ENCODE measurements around the gene PKHD1. TPM values are rescaled to one million over a fixed set of nuclear protein-coding genes. Genes with fewer than 3 reads are reported as not detected.

PKHD1 gene
- total RNA-seq, 2 donors from 2014 or later = 0.20 TPM

- H3K4me3 Mint-ChIP-seq = no peak overlapping the region
- WGBS, 2 experiments (ENCODE audit: insufficient coverage in 1 of 2, insufficient read length in 1 of 2) = 67 to 93% methylated on average over 1 to 2 of the region's 2 CpGs
- no peak overlapping the region for H3K27ac Mint-ChIP-seq
- Histone ChIP-seq H3K4me3 (ENCODE audit: low read length) (no peak overlapping the region), H3K9me3 (ENCODE audit: control insufficient read depth, low read length) (no peaks in the 10 kb centered on the region), H3K27ac (ENCODE audit: low read depth, low read length) (no peak overlapping the region), H3K9ac (ENCODE audit: extremely low read depth, low read length, poor library complexity, severe bottlenecking) (no peak overlapping the region), H3K36me3 (ENCODE audit: control insufficient read depth, insufficient read depth, low read length) (no peaks in the 10 kb centered on the region), H3K27me3 (ENCODE audit: control insufficient read depth, insufficient read depth, low read length, poor library complexity, severe bottlenecking) (no peaks in the 10 kb centered on the region), H3K4me1 (ENCODE audit: control insufficient read depth, insufficient read depth, low read length) (peaks cover 6% of the 10 kb centered on the region)
- H3K36me3 Mint-ChIP-seq (ENCODE audit: low read depth) = no peaks in the 10 kb centered on the region
- peaks cover 38% of the 10 kb centered on the region for H3K4me1 Mint-ChIP-seq
- no peaks in the 10 kb centered on the region for H3K27me3 Mint-ChIP-seq (ENCODE audit: insufficient read depth)
- TF ChIP-seq CTCF (conservative IDR thresholded peaks at IDR 0.05) = no peak
- DNase-seq = no peak
- no peaks in the 10 kb centered on the region for H3K9me3 Mint-ChIP-seq
Measured at GRCh38 chr6:52074155-52074554, 13.3 kb downstream of the PKHD1 start.

GRCh38 chr6:52065621-52066020 lies 21.8 kb downstream of the PKHD1 start:
- H3K4me1 Mint-ChIP-seq = peaks cover 11% of the 10 kb centered on the region
- H3K27ac ChIP-seq (ENCODE audit: low read depth, low read length) = no peak overlapping the region
- H3K4me1 ChIP-seq (ENCODE audit: control insufficient read depth, insufficient read depth, low read length) = no peaks in the 10 kb centered on the region
- H3K9me3 ChIP-seq (ENCODE audit: control insufficient read depth, low read length) = no peaks in the 10 kb centered on the region
- no peaks in the 10 kb centered on the region for H3K36me3 Mint-ChIP-seq (ENCODE audit: low read depth)
- no peak overlapping the region for H3K9ac ChIP-seq (ENCODE audit: extremely low read depth, low read length, poor library complexity, severe bottlenecking)
- no peak overlapping the region for H3K27ac Mint-ChIP-seq
- H3K4me3 Mint-ChIP-seq = no peak overlapping the region
- no peaks in the 10 kb centered on the region for H3K27me3 Mint-ChIP-seq (ENCODE audit: insufficient read depth)
- no peaks in the 10 kb centered on the region for H3K27me3 ChIP-seq (ENCODE audit: control insufficient read depth, insufficient read depth, low read length, poor library complexity, severe bottlenecking)
- TF ChIP-seq CTCF (conservative IDR thresholded peaks at IDR 0.05) = no peak
- no peak overlapping the region for H3K4me3 ChIP-seq (ENCODE audit: low read length)
- no peaks in the 10 kb centered on the region for H3K9me3 Mint-ChIP-seq
- H3K36me3 ChIP-seq (ENCODE audit: control insufficient read depth, insufficient read depth, low read length) = no peaks in the 10 kb centered on the region
- DNase-seq = no peak

GRCh38 chr6:52063584-52064344 lies 23.6 kb downstream of the PKHD1 start:
- H3K27me3 Mint-ChIP-seq (ENCODE audit: insufficient read depth) = no peaks in the 10 kb centered on the region
- peak overlapping the region; percentile 72 for H3K27ac Mint-ChIP-seq

More at GRCh38 chr6:52063584-52064344, 23.6 kb downstream of the PKHD1 start:
- TF ChIP-seq CTCF (conservative IDR thresholded peaks at IDR 0.05) = peak; percentile 80
- H3K4me1 Mint-ChIP-seq = peaks cover 11% of the 10 kb centered on the region
- Histone ChIP-seq H3K4me1 (ENCODE audit: control insufficient read depth, insufficient read depth, low read length) (no peaks in the 10 kb centered on the region), H3K9ac (ENCODE audit: extremely low read depth, low read length, poor library complexity, severe bottlenecking) (no peak overlapping the region), H3K27me3 (ENCODE audit: control insufficient read depth, insufficient read depth, low read length, poor library complexity, severe bottlenecking) (no peaks in the 10 kb centered on the region), H3K36me3 (ENCODE audit: control insufficient read depth, insufficient read depth, low read length) (no peaks in the 10 kb centered on the region), H3K4me3 (ENCODE audit: low read length) (no peak overlapping the region), H3K9me3 (ENCODE audit: control insufficient read depth, low read length) (no peaks in the 10 kb centered on the region), H3K27ac (ENCODE audit: low read depth, low read length) (no peak overlapping the region)
- no peaks in the 10 kb centered on the region for H3K9me3 Mint-ChIP-seq
- no peaks in the 10 kb centered on the region for H3K36me3 Mint-ChIP-seq (ENCODE audit: low read depth)
- no peak overlapping the region for H3K4me3 Mint-ChIP-seq
- WGBS, 2 experiments (ENCODE audit: insufficient coverage in 1 of 2, insufficient read length in 1 of 2) = 45 to 70% methylated on average over 4 to 5 of the region's 5 CpGs
- DNase-seq = peak; percentile 81
